Stimulated activated CD8-positive, alpha-beta memory T cell treated with anti-CD3 and anti-CD28 coated beads, Interleukin-15, amount 100 ng/mL, for 48 hours (primary cell): ENCODE results near the gene FGF13.

ENCODE experiments used
- DNase-seq, 2 donors: peaks; one replicate each; pipeline ENCODE4 v3.0.0-alpha.2; 2020; ENCODE audit warnings: low read depth in 2 of 2

FGF13 gene

DNA sequence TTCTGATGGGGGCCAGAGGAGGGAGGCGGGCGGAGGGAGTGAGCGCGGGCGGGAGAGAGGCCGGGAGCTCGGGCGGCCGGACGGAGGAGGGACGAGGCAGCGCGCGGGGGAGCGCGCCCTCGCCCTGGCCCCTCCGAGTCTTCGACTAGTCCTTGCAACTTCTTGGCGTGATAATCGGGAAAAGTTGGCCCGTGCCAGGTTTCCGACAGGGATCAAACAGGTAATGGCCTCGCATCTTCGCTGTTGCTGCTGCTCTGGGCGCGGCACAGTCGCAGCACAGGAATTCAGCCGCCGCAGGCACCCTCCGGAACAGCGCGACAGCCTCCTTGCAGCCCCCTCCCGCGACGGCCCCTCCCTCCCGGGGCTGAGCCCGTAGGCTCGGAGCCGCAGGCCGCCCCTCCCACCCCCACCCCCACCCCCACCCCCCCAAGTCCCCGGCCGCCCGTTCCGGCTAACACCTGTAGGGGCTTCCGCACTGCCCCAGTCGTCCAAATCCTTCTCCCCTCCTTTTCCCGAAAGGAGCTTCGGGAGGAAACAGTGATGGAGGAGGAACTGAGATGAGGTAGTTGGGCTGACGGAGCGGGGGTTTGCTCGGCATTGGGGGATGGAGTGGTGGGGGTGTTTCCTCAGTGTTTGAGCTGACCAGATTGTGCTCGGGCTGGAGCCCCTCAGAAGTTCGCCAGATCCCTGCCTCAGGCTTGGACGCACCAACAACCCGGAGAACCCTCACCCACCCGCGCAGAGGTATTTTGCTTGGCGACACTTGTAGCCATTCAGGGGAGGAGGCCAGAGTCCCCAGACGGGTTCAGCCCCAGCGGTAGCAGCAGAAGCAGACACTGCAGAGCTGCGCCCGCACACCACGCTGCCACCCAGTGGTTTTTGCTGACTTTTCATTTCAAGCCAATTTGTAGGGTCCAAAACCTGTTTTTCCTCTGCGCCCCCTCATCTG, at the start of gene FGF13:
FGF13 (minus strand) TSS at position 319 of the 949 bp plus-strand sequence. CDS start 714 bp downstream, outside the sequence.
- no peak for DNase-seq

DNA sequence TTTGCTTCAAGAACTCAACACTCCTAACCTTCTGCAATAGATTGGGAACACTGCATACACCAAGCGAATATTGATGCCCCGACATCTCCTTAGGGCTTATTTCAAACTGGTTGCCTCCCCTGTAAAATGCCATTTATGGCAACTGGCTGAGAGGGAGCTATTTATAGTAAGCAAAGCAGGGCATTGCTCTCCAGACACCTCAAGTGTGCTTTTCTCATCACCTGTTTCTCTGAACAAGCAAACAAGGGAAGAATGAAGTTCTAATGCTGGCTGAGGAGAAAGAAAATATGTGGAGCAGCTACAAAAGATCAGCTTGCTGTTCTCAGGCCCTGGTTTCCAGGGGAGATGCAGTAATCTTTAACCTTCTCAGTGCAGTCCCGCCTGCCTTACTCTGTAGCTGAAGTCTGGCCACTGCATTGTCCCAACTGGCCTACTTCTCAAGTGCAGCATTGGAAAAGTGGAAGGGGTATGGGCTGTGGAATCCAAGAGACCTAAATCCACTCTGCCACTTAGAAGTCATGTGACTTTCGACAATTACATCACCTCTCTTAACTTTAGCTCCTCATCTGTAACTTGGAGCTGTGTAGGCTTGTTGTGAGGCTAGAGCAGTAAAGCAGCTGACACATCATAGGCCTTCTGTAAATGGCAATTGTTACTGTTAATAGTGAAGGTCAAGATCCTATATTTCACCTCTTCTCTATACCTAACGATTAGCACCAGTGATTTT, 47.9 kb upstream of the FGF13 start:
- no peak for DNase-seq

GRCh38 chrX:138756234-138756633, 44.7 kb upstream of the FGF13 start:
- no peak for DNase-seq

- DNase-seq = no peak
These were observed 43.3 kb upstream of the FGF13 start for GRCh38 chrX:138754861-138755260.

GRCh38 chrX:138748480-138748879, 37.0 kb upstream of the FGF13 start:
- no peak for DNase-seq

DNA sequence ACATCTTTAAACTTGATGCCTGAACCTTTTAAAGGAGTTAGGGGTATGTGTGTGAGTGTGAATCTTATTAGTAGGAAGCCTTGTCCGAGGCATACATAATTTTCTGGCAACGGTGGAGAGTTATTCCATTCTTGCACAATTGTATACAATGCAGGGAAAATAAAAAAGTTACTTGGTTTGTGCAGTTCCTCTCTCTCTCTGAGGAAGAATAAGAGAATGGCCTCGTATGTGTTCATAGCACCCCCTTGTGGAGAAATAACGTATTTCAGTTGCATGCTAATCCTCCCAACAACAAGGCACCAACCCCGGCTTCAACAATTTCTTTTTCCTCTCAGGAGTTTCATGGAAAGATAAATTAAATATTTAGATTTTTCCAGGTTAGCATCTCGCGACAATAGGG, 33.7 kb upstream of the FGF13 start:
- no peak for DNase-seq

DNA sequence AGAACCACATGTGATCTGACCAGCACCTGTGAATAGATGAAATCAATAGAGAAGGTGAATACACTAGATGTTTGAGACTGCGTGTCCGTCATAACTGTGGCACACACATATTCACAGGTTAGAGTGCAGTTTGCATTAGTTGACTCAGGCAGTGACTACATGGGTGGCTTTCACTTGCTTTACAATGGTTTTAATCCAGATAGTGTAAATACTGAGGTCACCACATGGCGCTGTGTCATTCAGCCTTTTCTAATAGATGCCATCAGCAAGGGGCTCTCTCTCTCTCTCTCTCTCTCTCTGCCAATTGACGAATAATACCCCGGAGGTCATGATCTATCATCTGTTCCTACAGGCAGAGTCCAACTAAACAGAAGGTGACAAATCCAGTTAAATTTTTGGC, 30.7 kb upstream of the FGF13 start:
- no peak for DNase-seq

GRCh38 chrX:138740341-138740740, 28.8 kb upstream of the FGF13 start:
- no peak for DNase-seq

- DNase-seq = no peak
These were observed 11.8 kb upstream of the FGF13 start for GRCh38 chrX:138723301-138723700.

DNA sequence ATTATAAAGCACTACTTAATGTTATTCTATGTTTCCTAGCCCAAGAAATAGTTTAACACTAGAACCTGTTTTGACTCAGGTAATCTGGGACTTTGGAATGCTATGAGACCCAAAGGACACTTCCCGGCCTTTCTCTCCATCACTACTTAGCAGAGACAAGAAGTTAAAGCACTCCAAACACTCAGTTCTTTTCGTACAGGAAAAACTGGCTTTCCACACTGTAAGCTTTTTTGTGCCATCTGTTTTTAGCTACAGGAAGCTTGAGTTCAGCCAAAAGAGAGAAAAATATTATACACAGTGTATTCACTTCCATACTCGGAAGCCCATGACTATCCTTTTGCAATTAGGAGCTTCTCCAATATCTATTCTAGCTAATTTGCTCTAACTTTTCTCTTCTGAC, 7.9 kb upstream of the FGF13 start:
- no peak for DNase-seq

DNA sequence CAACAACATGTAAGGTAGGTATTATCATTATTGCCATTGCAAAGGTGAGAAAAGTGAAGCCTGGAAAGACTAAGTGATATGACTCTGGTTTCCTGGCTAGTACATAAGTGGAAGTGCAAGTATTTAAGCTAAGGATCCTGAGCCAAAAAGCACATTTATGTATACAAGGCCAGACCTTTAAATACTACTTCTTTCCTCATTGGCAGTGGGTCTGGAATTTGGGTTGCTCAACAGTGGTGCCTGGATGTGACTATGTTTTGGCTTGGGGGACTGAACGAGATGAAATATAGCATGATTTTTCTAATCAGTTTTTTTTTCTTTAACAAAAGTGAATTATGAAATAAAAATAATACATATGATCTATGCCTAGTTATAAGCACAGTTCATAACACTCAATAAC, 7.4 kb upstream of the FGF13 start:
- no peak for DNase-seq

GRCh38 chrX:138710866-138711341, 613 bp downstream of the FGF13 start:
- no peak for DNase-seq

- no peak for DNase-seq
These were observed 1.4 kb downstream of the FGF13 start for GRCh38 chrX:138709886-138710791.

DNA sequence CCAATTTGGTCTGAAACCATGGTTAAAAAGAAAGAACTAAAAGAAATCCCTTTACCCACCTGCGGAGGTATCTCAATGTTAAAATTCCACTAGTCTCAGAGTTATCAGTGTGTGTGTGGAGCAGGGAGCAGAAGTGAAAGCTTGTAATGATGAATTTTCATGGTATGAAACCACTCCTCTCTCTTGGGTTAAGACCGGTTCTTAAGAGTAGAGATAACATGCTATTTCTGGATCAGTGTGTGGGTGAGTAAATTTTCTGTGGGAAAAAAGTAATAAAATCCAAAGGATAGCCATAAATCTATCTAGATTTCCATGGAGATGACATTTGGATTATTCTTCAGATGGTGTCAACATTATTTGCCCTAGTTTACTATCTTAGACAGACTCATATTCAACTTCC, 3.2 kb downstream of the FGF13 start:
- DNase-seq = no peak

- DNase-seq = no peak
These were observed 6.9 kb downstream of the FGF13 start for GRCh38 chrX:138704596-138704995.

- DNase-seq = no peak
These were observed 7.4 kb downstream of the FGF13 start for GRCh38 chrX:138704101-138704500.

DNA sequence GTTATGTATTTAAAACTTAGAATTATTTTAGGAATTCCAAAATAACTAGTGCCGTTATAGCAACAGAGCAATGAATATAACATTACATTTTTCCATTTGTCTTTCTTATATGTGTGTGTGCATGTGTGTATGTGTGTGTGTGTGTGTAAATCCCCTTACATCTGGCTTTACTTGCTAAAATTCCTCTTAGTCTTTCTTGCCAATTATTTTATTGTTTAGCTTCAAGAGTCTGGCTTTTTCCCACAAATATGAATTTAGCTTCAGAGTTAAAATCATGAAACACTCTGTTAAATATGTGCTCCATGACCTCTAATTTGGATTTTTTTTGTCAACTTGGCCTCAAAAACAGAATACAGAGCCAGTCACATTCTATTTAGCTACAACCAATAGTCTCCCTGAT, 18.9 kb downstream of the FGF13 start:
- no peak for DNase-seq

DNA sequence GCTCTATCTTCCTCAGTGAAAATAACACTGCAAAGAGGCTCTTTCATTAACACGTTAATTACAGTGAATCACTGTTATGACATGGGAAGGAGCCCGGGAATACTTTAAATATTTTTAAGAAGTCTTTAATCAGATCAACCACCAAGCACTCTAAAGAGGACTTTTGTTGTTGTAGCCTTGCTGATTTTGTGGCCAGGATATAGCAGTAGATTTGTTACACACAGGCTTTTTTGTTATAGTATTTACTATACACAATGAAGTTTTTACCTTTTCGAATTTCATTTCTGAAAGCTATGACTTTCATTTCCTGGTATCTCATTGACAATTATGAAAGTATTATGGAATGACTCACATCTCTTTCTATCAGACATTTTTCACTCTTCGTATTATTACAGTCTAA, 20.3 kb downstream of the FGF13 start:
- no peak for DNase-seq

GRCh38 chrX:138690591-138690990, 20.9 kb downstream of the FGF13 start:
- DNase-seq = no peak

DNA sequence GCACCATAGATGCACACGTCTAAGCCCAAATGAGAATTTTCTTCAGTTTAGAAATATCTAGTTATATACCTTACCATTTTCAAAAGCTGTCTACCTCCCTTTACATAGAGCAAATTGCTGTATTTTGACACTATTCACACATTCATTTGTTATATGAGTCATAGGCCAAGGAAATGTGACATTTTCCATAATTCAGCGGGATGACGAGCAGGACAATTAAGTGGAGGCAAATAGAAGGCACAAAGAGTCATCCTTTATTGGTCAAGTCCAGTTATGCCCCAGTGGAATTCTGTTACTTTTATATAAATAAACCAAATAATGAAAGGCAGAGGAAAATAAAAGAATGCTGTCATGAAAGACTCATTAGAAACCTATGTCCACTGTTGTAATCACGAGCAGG, 27.9 kb downstream of the FGF13 start:
- DNase-seq = no peak

DNA sequence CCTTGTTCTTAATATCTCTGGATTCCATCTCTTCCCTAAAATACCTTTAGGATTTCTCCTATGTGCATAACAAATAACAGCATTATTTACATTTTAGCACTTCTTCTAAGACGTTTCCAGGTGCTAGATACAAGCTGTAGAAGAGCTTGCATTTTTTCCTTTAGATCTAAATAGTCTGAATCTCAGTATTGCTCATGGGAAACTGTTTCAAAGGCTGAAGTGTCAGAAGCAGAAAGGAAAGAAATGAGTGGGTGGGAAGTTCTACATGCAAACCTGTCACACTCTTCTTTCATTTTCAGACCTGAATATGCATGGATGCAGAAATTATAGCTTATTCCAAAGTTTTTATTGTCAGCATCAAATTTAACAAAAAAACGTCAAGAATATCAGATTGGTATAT, 41.8 kb downstream of the FGF13 start:
- no peak for DNase-seq

DNA sequence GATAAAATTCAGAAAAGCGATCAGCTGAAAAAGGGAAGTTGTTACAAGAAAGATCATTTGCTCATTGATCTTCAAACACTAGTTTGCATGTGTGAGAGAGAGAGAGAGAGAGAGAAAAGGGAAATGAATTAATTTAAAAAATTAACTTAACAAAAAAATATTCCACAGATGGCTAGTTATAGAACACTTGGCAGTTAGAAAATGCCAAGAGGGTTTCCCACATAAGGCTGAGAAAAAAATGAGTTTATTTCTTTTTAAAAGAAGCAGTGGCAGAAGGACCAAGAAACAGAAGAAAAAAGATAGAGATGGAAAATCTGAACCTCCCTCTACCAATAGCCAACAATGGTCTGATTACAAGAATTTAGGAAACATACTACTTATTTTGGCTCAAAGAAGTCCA, 47.1 kb downstream of the FGF13 start:
- no peak for DNase-seq
